ENCODE results near the gene CDH12.

The CDH12 gene

GRCh38 chr5:22757776-22758175 lies 95.4 kb downstream of the CDH12 start:
- no peak for DNase-seq

- no peak for DNase-seq
Measured at GRCh38 chr5:22754155-22754554, 99.0 kb downstream of the CDH12 start.

GRCh38 chr5:22751536-22751935 lies 101.6 kb downstream of the CDH12 start:
- no peak for DNase-seq

- no peak for DNase-seq
Measured at GRCh38 chr5:22736443-22737003, 116.6 kb downstream of the CDH12 start.

- DNase-seq: no peak
Measured at GRCh38 chr5:22734907-22735306, 118.2 kb downstream of the CDH12 start.

GRCh38 chr5:22728610-22729009 lies 124.5 kb downstream of the CDH12 start:
- no peak for DNase-seq

GRCh38 chr5:22722491-22722890 lies 130.7 kb downstream of the CDH12 start:
- DNase-seq: no peak

- DNase-seq: no peak
Measured at GRCh38 chr5:22722056-22722455, 131.1 kb downstream of the CDH12 start.

GRCh38 chr5:22719842-22720241 lies 133.3 kb downstream of the CDH12 start:
- DNase-seq: no peak

GRCh38 chr5:22710660-22711059 lies 142.5 kb downstream of the CDH12 start:
- no peak for DNase-seq

- DNase-seq: no peak
Measured at GRCh38 chr5:22709743-22710142, 143.4 kb downstream of the CDH12 start.

- no peak for DNase-seq
Measured at GRCh38 chr5:22708770-22709328, 144.3 kb downstream of the CDH12 start.

- no peak for DNase-seq
Measured at GRCh38 chr5:22706901-22707300, 146.2 kb downstream of the CDH12 start.

- DNase-seq: no peak
Measured at GRCh38 chr5:22699319-22699718, 153.8 kb downstream of the CDH12 start.

GRCh38 chr5:22693121-22693520 lies 160.0 kb downstream of the CDH12 start:
- DNase-seq: no peak

GRCh38 chr5:22683050-22683449 lies 170.1 kb downstream of the CDH12 start:
- no peak for DNase-seq

GRCh38 chr5:22678886-22679285 lies 174.3 kb downstream of the CDH12 start:
- DNase-seq: no peak

- DNase-seq: no peak
Measured at GRCh38 chr5:22673131-22673530, 180.0 kb downstream of the CDH12 start.

- no peak for DNase-seq
Measured at GRCh38 chr5:22669345-22669744, 183.8 kb downstream of the CDH12 start.

- no peak for DNase-seq
Measured at GRCh38 chr5:22665801-22666200, 187.3 kb downstream of the CDH12 start.

GRCh38 chr5:22663134-22663533 lies 190.0 kb downstream of the CDH12 start:
- no peak for DNase-seq

- no peak for DNase-seq
Measured at GRCh38 chr5:22662391-22662790, 190.8 kb downstream of the CDH12 start.

- no peak for DNase-seq
Measured at GRCh38 chr5:22651355-22651754, 201.8 kb downstream of the CDH12 start.

GRCh38 chr5:22650511-22650910 lies 202.6 kb downstream of the CDH12 start:
- no peak for DNase-seq

- DNase-seq: no peak
Measured at GRCh38 chr5:22649074-22649473, 204.1 kb downstream of the CDH12 start.

All from activated gamma-delta T cell treated with Interleukin-2 at 50 U/mL for 16 hours (primary cell).